A673 (cell line): ENCODE data around the gene BMAL2.

Source experiments
- EZH2 ChIP-seq: fragments of 200-600 bp; sonication (generic); IDR thresholded peaks from 2 replicates; pipeline ENCODE4 v1.6.1; 2017; ENCODE audit warnings: borderline replicate concordance, low read depth, mild to moderate bottlenecking, mixed read lengths, antibody characterized with exemption, low read length; ENCODE audit not compliant: poor library complexity, severe bottlenecking
- TF ChIP-seq, protein P1 (sequence below): fragments of 300-800, 200-600 bp; sonication (generic); conservative IDR thresholded peaks from 2 replicates; pipeline ENCODE4 v1.5.1; 2017; ENCODE audit warnings: low read depth, mild to moderate bottlenecking, antibody characterized with exemption, low read length, moderate library complexity, mixed read lengths

DNA sequence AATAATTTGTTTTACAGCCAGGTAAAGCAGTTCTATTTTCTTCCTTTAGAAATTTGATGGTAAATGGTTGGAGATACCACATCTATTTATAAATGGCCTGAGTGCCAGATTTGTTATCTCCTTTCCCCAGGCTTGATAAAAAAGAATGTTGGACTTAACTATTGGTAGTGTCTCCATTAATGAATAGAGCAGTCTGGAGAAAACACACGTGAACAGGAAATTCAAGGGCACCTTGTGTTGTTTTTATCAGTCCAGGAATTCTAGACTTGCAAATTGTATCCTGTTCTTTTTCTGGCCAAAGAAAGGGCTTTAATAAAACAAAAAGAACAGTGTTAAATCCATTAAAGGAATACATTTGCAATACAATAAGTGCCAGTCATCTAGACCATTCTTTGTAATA is 40.8 kb upstream of the BMAL2 start:
- TF ChIP-seq, protein P1, sequence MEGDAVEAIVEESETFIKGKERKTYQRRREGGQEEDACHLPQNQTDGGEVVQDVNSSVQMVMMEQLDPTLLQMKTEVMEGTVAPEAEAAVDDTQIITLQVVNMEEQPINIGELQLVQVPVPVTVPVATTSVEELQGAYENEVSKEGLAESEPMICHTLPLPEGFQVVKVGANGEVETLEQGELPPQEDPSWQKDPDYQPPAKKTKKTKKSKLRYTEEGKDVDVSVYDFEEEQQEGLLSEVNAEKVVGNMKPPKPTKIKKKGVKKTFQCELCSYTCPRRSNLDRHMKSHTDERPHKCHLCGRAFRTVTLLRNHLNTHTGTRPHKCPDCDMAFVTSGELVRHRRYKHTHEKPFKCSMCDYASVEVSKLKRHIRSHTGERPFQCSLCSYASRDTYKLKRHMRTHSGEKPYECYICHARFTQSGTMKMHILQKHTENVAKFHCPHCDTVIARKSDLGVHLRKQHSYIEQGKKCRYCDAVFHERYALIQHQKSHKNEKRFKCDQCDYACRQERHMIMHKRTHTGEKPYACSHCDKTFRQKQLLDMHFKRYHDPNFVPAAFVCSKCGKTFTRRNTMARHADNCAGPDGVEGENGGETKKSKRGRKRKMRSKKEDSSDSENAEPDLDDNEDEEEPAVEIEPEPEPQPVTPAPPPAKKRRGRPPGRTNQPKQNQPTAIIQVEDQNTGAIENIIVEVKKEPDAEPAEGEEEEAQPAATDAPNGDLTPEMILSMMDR: no peak
- TF ChIP-seq EZH2: no peak
